ENCODE measurements around the gene MIEF2.

MIEF2 gene

GRCh38 chr17:18257268-18257981 lies 3.0 kb upstream of the MIEF2 start:
- peak overlapping the region; percentile 98 for H3K4me3 ChIP-seq (ENCODE audit: low read length)
- H3K27ac ChIP-seq (ENCODE audit: low read depth, low read length), result peak overlapping the region; percentile 79
- no peaks in the 10 kb centered on the region for H3K27me3 ChIP-seq (ENCODE audit: insufficient read depth, low read length)
- H3K9ac ChIP-seq (ENCODE audit: low read depth, low read length), result peak overlapping the region; percentile 84
- 28% methylated on average over 18 of the region's 18 CpGs for WGBS
- H3K4me1 ChIP-seq (ENCODE audit: insufficient read depth, low read length), result peaks cover 20% of the 10 kb centered on the region
- no peaks in the 10 kb centered on the region for H3K9me3 ChIP-seq (ENCODE audit: insufficient read depth, low read depth, low read length)
- H3K36me3 ChIP-seq (ENCODE audit: insufficient read depth, low read length), result peaks cover 44% of the 10 kb centered on the region

GRCh38 chr17:18257982-18258355 lies 2.5 kb upstream of the MIEF2 start:
- Histone ChIP-seq H3K36me3 (ENCODE audit: insufficient read depth, low read length) (peaks cover 41% of the 10 kb centered on the region), H3K27me3 (ENCODE audit: insufficient read depth, low read length) (no peaks in the 10 kb centered on the region), H3K9me3 (ENCODE audit: insufficient read depth, low read depth, low read length) (no peaks in the 10 kb centered on the region), H3K9ac (ENCODE audit: low read depth, low read length) (peak overlapping the region; percentile 84), H3K4me1 (ENCODE audit: insufficient read depth, low read length) (peaks cover 20% of the 10 kb centered on the region), H3K27ac (ENCODE audit: low read depth, low read length) (peak overlapping the region; percentile 79), H3K4me3 (ENCODE audit: low read length) (peak overlapping the region; percentile 98)
- under 1% methylated on average over 16 of the region's 16 CpGs for WGBS

DNA sequence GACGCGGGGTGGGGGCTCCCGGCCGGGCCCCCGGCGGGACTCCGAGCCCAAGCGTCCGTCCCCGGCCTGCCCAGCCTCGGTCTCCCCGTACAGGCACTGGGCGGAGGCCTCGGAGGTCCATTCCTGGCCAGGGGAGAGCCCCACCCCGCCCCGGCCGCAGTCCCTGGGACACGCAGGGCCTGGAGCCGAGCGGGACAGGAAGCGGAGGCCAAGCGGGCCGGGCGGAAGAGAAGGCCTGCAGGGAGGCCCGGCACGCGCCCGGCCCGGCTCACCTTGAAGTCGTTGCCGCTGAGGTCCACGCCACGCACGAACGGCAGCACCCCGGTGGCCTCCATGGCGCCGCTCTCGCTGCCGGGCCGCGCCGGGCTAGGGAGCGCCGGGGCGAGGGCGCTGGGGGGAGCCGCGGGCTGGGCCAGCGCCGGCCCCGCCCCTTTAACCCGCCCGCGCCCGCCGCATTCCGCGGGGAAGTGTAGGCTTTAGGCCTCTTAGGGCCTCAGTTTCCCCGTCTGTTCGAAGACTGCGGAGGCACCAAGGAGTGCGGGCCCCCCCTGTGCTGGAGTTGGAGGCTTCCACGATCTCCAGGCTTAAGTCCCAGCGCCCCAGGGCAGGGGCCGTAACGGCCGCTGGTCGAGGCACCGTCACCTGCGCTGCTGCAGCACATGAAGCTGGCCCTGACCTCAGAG lies 2.0 kb upstream of the MIEF2 start, which contains the start of gene FLII:
Gene FLII (minus strand): TSS at position 383 of the 683 bp plus-strand sequence. CDS start 48 bp downstream, at position 335.
- H3K27ac ChIP-seq (ENCODE audit: low read depth, low read length), result peak within 1 kb of the TSS; percentile 79
- peaks cover 40% of the 10 kb centered on the region for H3K36me3 ChIP-seq (ENCODE audit: insufficient read depth, low read length)
- no peaks in the 10 kb centered on the region for H3K9me3 ChIP-seq (ENCODE audit: insufficient read depth, low read depth, low read length)
- H3K9ac ChIP-seq (ENCODE audit: low read depth, low read length), result peak within 1 kb of the TSS; percentile 84
- H3K4me1 ChIP-seq (ENCODE audit: insufficient read depth, low read length), result peaks cover 20% of the 10 kb centered on the region
- 2% methylated on average over 71 of the region's 71 CpGs for WGBS
- peak within 1 kb of the TSS; percentile 98 for H3K4me3 ChIP-seq (ENCODE audit: low read length)
- no peaks in the 10 kb centered on the region for H3K27me3 ChIP-seq (ENCODE audit: insufficient read depth, low read length)

- H3K9ac ChIP-seq (ENCODE audit: low read depth, low read length), result no peak overlapping the region
- H3K27ac ChIP-seq (ENCODE audit: low read depth, low read length), result peak overlapping the region; percentile 21; the same call in 1 of the 2 replicates
- WGBS, result 74% methylated on average over 22 of the region's 22 CpGs
Observed at GRCh38 chr17:18259621-18260331, 686 bp upstream of the MIEF2 start.

GRCh38 chr17:18261146-18261515 lies 669 bp downstream of the MIEF2 start:
- peaks cover 34% of the 10 kb centered on the region for H3K36me3 ChIP-seq (ENCODE audit: insufficient read depth, low read length)
- H3K27ac ChIP-seq (ENCODE audit: low read depth, low read length), result peak overlapping the region; percentile 95; the same call in 1 of the 2 replicates
- peaks cover 20% of the 10 kb centered on the region for H3K4me1 ChIP-seq (ENCODE audit: insufficient read depth, low read length)
- no peaks in the 10 kb centered on the region for H3K27me3 ChIP-seq (ENCODE audit: insufficient read depth, low read length)
- 13% methylated on average over 16 of the region's 16 CpGs for WGBS
- H3K9ac ChIP-seq (ENCODE audit: low read depth, low read length), result peak overlapping the region; percentile 74
- peak overlapping the region; percentile 83 for H3K4me3 ChIP-seq (ENCODE audit: low read length)
- no peaks in the 10 kb centered on the region for H3K9me3 ChIP-seq (ENCODE audit: insufficient read depth, low read depth, low read length)

More at GRCh38 chr17:18259621-18260331, 686 bp upstream of the MIEF2 start:
- H3K4me1 ChIP-seq (ENCODE audit: insufficient read depth, low read length), result peaks cover 20% of the 10 kb centered on the region
- H3K4me3 ChIP-seq (ENCODE audit: low read length), result peak overlapping the region; percentile 83
- H3K9me3 ChIP-seq (ENCODE audit: insufficient read depth, low read depth, low read length), result no peaks in the 10 kb centered on the region
- H3K36me3 ChIP-seq (ENCODE audit: insufficient read depth, low read length), result peaks cover 38% of the 10 kb centered on the region
- H3K27me3 ChIP-seq (ENCODE audit: insufficient read depth, low read length), result no peaks in the 10 kb centered on the region

- Histone ChIP-seq H3K36me3 (ENCODE audit: insufficient read depth, low read length) (peaks cover 29% of the 10 kb centered on the region), H3K9ac (ENCODE audit: low read depth, low read length) (0 out of 2 replicates have a peak overlapping the region, but pooled peaks have one; percentile 74), H3K27me3 (ENCODE audit: insufficient read depth, low read length) (no peaks in the 10 kb centered on the region), H3K4me3 (ENCODE audit: low read length) (peak overlapping the region; percentile 83), H3K4me1 (ENCODE audit: insufficient read depth, low read length) (peaks cover 20% of the 10 kb centered on the region), H3K27ac (ENCODE audit: low read depth, low read length) (no peak overlapping the region), H3K9me3 (ENCODE audit: insufficient read depth, low read depth, low read length) (no peaks in the 10 kb centered on the region)
- 94% methylated on average over 3 of the region's 3 CpGs for WGBS
Observed at GRCh38 chr17:18261659-18262058, 1.2 kb downstream of the MIEF2 start.

DNA sequence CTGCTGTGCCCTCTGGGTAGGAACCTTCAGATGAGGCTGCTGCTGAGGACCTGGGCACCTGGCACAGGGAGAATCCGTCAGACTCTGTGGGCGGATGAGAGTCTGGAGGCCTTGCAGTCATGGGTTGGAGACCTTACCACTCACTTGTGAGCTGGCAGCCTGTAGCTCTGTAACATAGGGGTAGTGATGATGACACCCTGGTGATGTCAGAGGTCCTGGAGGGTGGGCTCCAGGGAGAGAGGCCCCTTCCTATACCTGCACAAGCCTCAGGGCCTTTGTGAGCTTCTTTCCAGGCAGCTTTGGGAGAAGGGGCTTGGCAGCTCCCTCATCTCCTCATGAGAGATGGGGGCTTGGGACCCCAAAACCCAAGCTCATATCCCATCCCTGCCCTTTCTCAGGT lies 1.6 kb downstream of the MIEF2 start:
- H3K4me3 ChIP-seq (ENCODE audit: low read length), result no peak overlapping the region; the same call in 1 of the 2 replicates
- H3K4me1 ChIP-seq (ENCODE audit: insufficient read depth, low read length), result peaks cover 15% of the 10 kb centered on the region
- WGBS, result 92% methylated on average over 2 of the region's 2 CpGs
- no peak overlapping the region; the same call in 1 of the 2 replicates for H3K9ac ChIP-seq (ENCODE audit: low read depth, low read length)
- H3K9me3 ChIP-seq (ENCODE audit: insufficient read depth, low read depth, low read length), result no peaks in the 10 kb centered on the region
- no peak overlapping the region for H3K27ac ChIP-seq (ENCODE audit: low read depth, low read length)
- H3K27me3 ChIP-seq (ENCODE audit: insufficient read depth, low read length), result no peaks in the 10 kb centered on the region
- H3K36me3 ChIP-seq (ENCODE audit: insufficient read depth, low read length), result peaks cover 27% of the 10 kb centered on the region

DNA sequence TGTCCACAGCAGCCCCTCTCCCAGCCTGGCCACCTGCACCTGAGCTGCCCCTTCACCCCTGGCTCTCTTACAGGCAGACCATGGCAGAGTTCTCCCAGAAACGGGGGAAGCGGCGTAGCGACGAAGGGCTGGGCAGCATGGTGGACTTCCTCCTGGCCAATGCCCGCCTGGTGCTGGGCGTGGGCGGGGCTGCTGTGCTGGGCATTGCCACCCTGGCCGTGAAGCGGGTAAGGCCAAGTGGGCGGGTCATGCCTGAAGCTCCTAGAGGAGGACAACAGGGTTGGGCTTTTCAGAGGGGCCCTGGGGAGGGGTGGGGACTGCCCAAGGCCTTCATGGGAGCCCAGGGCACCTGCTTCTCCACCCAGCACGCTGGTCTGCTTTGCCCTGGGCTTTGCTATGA lies 2.2 kb downstream of the MIEF2 start:
- H3K36me3 ChIP-seq (ENCODE audit: insufficient read depth, low read length), result peaks cover 27% of the 10 kb centered on the region
- H3K4me1 ChIP-seq (ENCODE audit: insufficient read depth, low read length), result peaks cover 12% of the 10 kb centered on the region
- H3K27me3 ChIP-seq (ENCODE audit: insufficient read depth, low read length), result no peaks in the 10 kb centered on the region
- no peaks in the 10 kb centered on the region for H3K9me3 ChIP-seq (ENCODE audit: insufficient read depth, low read depth, low read length)
- H3K9ac ChIP-seq (ENCODE audit: low read depth, low read length), result no peak overlapping the region
- no peak overlapping the region for H3K4me3 ChIP-seq (ENCODE audit: low read length)
- no peak overlapping the region for H3K27ac ChIP-seq (ENCODE audit: low read depth, low read length)
- 90% methylated on average over 12 of the region's 12 CpGs for WGBS

DNA sequence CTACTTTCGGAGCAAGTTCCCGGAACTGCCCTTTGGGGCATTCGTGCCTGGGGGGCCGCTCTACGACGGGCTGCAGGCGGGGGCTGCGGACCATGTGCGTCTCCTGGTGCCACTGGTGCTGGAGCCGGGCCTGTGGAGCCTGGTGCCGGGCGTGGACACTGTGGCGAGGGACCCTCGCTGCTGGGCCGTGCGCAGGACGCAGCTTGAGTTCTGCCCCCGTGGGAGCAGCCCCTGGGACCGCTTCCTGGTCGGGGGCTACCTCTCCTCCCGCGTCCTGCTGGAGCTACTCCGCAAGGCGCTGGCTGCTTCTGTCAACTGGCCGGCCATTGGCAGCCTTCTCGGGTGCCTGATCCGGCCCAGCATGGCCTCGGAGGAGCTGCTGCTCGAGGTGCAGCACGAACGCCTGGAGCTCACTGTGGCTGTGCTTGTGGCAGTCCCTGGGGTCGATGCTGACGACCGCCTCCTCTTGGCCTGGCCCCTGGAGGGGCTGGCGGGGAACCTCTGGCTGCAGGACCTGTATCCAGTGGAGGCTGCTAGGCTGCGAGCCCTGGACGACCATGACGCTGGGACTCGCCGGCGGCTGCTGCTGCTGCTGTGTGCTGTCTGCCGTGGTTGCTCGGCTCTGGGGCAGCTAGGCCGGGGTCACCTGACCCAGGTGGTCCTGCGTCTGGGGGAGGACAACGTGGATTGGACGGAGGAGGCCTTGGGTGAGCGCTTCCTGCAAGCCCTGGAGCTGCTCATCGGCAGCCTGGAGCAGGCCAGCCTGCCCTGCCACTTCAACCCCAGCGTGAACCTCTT lies 3.6 kb downstream of the MIEF2 start:
- H3K27ac ChIP-seq (ENCODE audit: low read depth, low read length), result no peak overlapping the region
- H3K9ac ChIP-seq (ENCODE audit: low read depth, low read length), result no peak overlapping the region
- no peak overlapping the region for H3K4me3 ChIP-seq (ENCODE audit: low read length)
- H3K36me3 ChIP-seq (ENCODE audit: insufficient read depth, low read length), result peaks cover 27% of the 10 kb centered on the region
- H3K27me3 ChIP-seq (ENCODE audit: insufficient read depth, low read length), result no peaks in the 10 kb centered on the region
- 95% methylated on average over 50 of the region's 50 CpGs for WGBS
- H3K9me3 ChIP-seq (ENCODE audit: insufficient read depth, low read depth, low read length), result no peaks in the 10 kb centered on the region
- H3K4me1 ChIP-seq (ENCODE audit: insufficient read depth, low read length), result peaks cover 16% of the 10 kb centered on the region

DNA sequence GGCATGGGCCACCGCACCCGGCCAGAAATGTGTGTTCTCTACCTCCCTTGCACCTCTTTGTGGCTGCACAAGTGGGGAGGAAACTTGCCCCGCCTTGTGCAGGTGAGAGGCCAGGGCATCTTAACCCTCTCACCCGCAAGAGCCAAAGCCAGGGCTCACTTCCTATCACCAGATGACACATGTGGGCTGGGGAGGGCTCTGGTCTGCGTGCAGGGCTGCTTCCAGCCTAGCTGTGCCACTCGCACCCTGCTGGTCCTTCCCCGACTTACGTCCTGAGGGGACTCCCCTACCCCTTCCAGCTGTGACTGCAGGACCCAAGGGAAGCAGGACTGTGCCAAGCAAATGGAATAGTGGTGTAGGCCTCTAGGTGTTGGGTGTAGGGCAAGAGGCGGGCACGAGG lies 6.9 kb downstream of the MIEF2 start:
- Histone ChIP-seq H3K36me3 (ENCODE audit: insufficient read depth, low read length) (peaks cover 27% of the 10 kb centered on the region), H3K9ac (ENCODE audit: low read depth, low read length) (no peak overlapping the region), H3K27me3 (ENCODE audit: insufficient read depth, low read length) (no peaks in the 10 kb centered on the region), H3K4me3 (ENCODE audit: low read length) (no peak overlapping the region), H3K9me3 (ENCODE audit: insufficient read depth, low read depth, low read length) (no peaks in the 10 kb centered on the region), H3K27ac (ENCODE audit: low read depth, low read length) (no peak overlapping the region), H3K4me1 (ENCODE audit: insufficient read depth, low read length) (peaks cover 4% of the 10 kb centered on the region; the same call in 1 of the 2 replicates)
- WGBS, result 84% methylated on average over 10 of the region's 10 CpGs

Data from HUES64 (cell line).